Liver (tissue), 9 donors: Measurements from ENCODE around the gene SLC38A2. TPM values are rescaled to one million over a fixed set of nuclear protein-coding genes. Genes with fewer than 3 reads are reported as not detected.

Experiments used
- DNase-seq: peaks from one replicate; pipeline ENCODE4 v3.0.0-alpha.2; 2017; ENCODE audit warnings: low spot score
- H3K27ac ChIP-seq, 2 donors: one replicate each; pipeline ENCODE4 v1.7.0; 2013; ENCODE audit warnings: inconsistent platforms in 2 of 2, low read length in 2 of 2, control low read depth in 1 of 2, low read depth in 1 of 2, mild to moderate bottlenecking in 1 of 2
- H3K27me3 ChIP-seq, 4 donors: one replicate each; pipeline versions ENCODE4 v1.6.1 to v1.7.0; 2013; ENCODE audit warnings: low read length in 3 of 4, inconsistent platforms in 1 of 4, mild to moderate bottlenecking in 1 of 4, moderate library complexity in 1 of 4; ENCODE audit not compliant: control insufficient read depth in 4 of 4, insufficient read depth in 4 of 4
- H3K36me3 ChIP-seq, 4 donors: one replicate each; pipeline versions ENCODE4 v1.6.1 to v1.7.0; 2013; ENCODE audit warnings: low read length in 3 of 4, mild to moderate bottlenecking in 3 of 4, low read depth in 1 of 4, moderate library complexity in 1 of 4; ENCODE audit not compliant: control insufficient read depth in 4 of 4, insufficient read depth in 3 of 4
- H3K4me1 ChIP-seq, 4 donors: one replicate each; pipeline versions ENCODE4 v1.6.1 to v1.7.0; 2013; ENCODE audit warnings: low read length in 3 of 4, mild to moderate bottlenecking in 3 of 4, moderate library complexity in 1 of 4; ENCODE audit not compliant: control insufficient read depth in 4 of 4, insufficient read depth in 4 of 4
- H3K4me3 ChIP-seq, 3 donors: one replicate each; pipeline versions ENCODE4 v1.6.1 to v1.7.0; 2013; ENCODE audit warnings: low read length in 3 of 3, control low read depth in 1 of 3, low read depth in 1 of 3, mild to moderate bottlenecking in 1 of 3
- H3K9ac ChIP-seq, 2 donors: one replicate each; pipeline ENCODE4 v1.7.0; 2013; ENCODE audit warnings: low read length in 2 of 2, mild to moderate bottlenecking in 2 of 2, moderate library complexity in 2 of 2, control low read depth in 1 of 2, low read depth in 1 of 2
- H3K9me3 ChIP-seq, 4 donors: one replicate each; pipeline versions ENCODE4 v1.6.1 to v1.7.0; 2013; ENCODE audit warnings: low read length in 3 of 4; ENCODE audit not compliant: control insufficient read depth in 4 of 4
- CTCF ChIP-seq: fragments of 150-350 bp; IDR thresholded peaks from 2 replicates; pipeline ENCODE4 v1.5.1; 2017; ENCODE audit warnings: improper control_type of control experiment, low read depth, low read length; ENCODE audit not compliant: missing input control
- EGR1 ChIP-seq, 2 donors: IDR thresholded peaks; 2 replicates each; pipeline ENCODE4 v1.6.1; 2016 to 2018; ENCODE audit warnings: antibody characterized with exemption in 2 of 2, low read depth in 2 of 2
- FOXA1 ChIP-seq: IDR thresholded peaks from 2 replicates; pipeline ENCODE4 v1.6.1; 2016; ENCODE audit warnings: antibody characterized with exemption
- HNF4A ChIP-seq, 2 donors: conservative IDR thresholded peaks; 2 replicates each; pipeline ENCODE4 v1.6.1; 2016; ENCODE audit warnings: antibody characterized with exemption in 2 of 2, mild to moderate bottlenecking in 2 of 2
- HNF4G ChIP-seq: IDR thresholded peaks from 2 replicates; pipeline ENCODE4 v1.6.1; 2016; ENCODE audit warnings: antibody characterized with exemption
- MAX ChIP-seq: IDR thresholded peaks from 2 replicates; pipeline ENCODE4 v1.6.1; 2016; ENCODE audit warnings: antibody characterized with exemption
- NR2F2 ChIP-seq: IDR thresholded peaks from 2 replicates; pipeline ENCODE4 v1.6.1; 2016; ENCODE audit warnings: antibody characterized with exemption
- RAD21 ChIP-seq, 2 donors: IDR thresholded peaks; 2 replicates each; pipeline ENCODE4 v1.6.1; 2016; ENCODE audit warnings: antibody characterized with exemption in 2 of 2, mild to moderate bottlenecking in 2 of 2
- REST ChIP-seq: IDR thresholded peaks from 2 replicates; pipeline ENCODE4 v1.6.1; 2016; ENCODE audit warnings: antibody characterized with exemption, mild to moderate bottlenecking
- RXRA ChIP-seq, 2 donors: IDR thresholded peaks; 2 replicates each; pipeline ENCODE4 v1.6.1; 2017 to 2018; ENCODE audit warnings: antibody characterized with exemption in 2 of 2, mild to moderate bottlenecking in 1 of 2
- SP1 ChIP-seq: IDR thresholded peaks from 2 replicates; pipeline ENCODE4 v1.6.1; 2018; ENCODE audit warnings: antibody characterized with exemption, mild to moderate bottlenecking
- TAF1 ChIP-seq: conservative IDR thresholded peaks from 2 replicates; pipeline ENCODE4 v1.6.1; 2016; ENCODE audit warnings: antibody characterized with exemption, mild to moderate bottlenecking
- YY1 ChIP-seq: IDR thresholded peaks from 2 replicates; pipeline ENCODE4 v1.6.1; 2016; ENCODE audit warnings: antibody characterized with exemption, mild to moderate bottlenecking
- ZBTB33 ChIP-seq: IDR thresholded peaks from 2 replicates; pipeline ENCODE4 v1.6.1; 2016; ENCODE audit warnings: antibody characterized with exemption
- whole genome bisulfite sequencing: extraction: QIAGEN DNeasy Blood & Tissue Kit; methylation state at CpG from one replicate; pipeline ENCODE4 v1.1.7; 2013; 5-methylcytosine and 5-hydroxymethylcytosine counted together
- polyA plus RNA-seq, 2 donors: library from polyadenylated mRNA; stranded (reverse) in 1 of 2; unstranded in 1 of 2; fragments of 200-250 nt in 1 of 2; fragments of >200 nt in 1 of 2; fragmentation: Nextera tagmentation in 1 of 2; extraction: Ambion mirVana in 1 of 2; gene quantifications; one replicate each; pipeline versions ENCODE4 v1.2.1 to v1.2.3, GENCODE V29; 2013 to 2015
- total RNA-seq, 2 donors: library from RNA; depleted of rRNA; stranded (reverse); fragments of >200 nt; gene quantifications; one replicate each; pipeline ENCODE4 v1.2.3, GENCODE V29; 2014
- donor health status: healthy.
- donor health status: healthy.
- donor health status: healthy.
- donor health status: healthy.
- donor health status: healthy.

The SLC38A2 gene
- total and polyA plus RNA-seq, 4 donors: 50.6 to 472 (median 97.4) TPM

- Histone ChIP-seq H3K9ac (peak overlapping the region in 1 of 2 donors; percentile 9), H3K4me1 (peaks cover 3 to 26% (median 18%) of the 10 kb centered on the region in 4 donors), H3K27ac (peak overlapping the region; percentile 55 to 68), H3K4me3 (no peak overlapping the region), H3K27me3 (no peaks in the 10 kb centered on the region), H3K36me3 (peaks cover 0 to 4% (median 0%) of the 10 kb centered on the region in 4 donors), H3K9me3 (no peaks in the 10 kb centered on the region)
- no peak for TF ChIP-seq RXRA (IDR thresholded peaks at IDR 0.05)
- no peak for TF ChIP-seq SP1
- TF ChIP-seq NR2F2: no peak
- TF ChIP-seq ZBTB33: no peak
- no peak for TF ChIP-seq FOXA1
- TF ChIP-seq RAD21 (IDR thresholded peaks at IDR 0.05): no peak
- no peak for TF ChIP-seq MAX
- TF ChIP-seq CTCF: no peak
- TF ChIP-seq REST: no peak
- no peak for DNase-seq
- 74% methylated on average over 4 of the region's 4 CpGs for WGBS
These were observed 18.3 kb upstream of the SLC38A2 start for GRCh38 chr12:46390881-46391280.

GRCh38 chr12:46390304-46390703, 17.7 kb upstream of the SLC38A2 start:
- 36% methylated on average over 1 of the region's 1 CpG for WGBS
- peak overlapping the region in 1 of 2 donors; percentile 9 for H3K9ac ChIP-seq
- H3K27ac ChIP-seq: peak overlapping the region; percentile 55 to 68
- H3K27me3 ChIP-seq: no peaks in the 10 kb centered on the region
- H3K9me3 ChIP-seq: no peaks in the 10 kb centered on the region
- H3K4me1 ChIP-seq: peaks cover 6 to 32% (median 24%) of the 10 kb centered on the region in 4 donors
- TF ChIP-seq YY1: peak; percentile 38
- no peak for TF ChIP-seq CTCF
- TF ChIP-seq RAD21 (IDR thresholded peaks at IDR 0.05): peak in 1 of 2 donors; percentile 45
- peak; percentile 69 for TF ChIP-seq SP1
- TF ChIP-seq ZBTB33: peak; percentile 22
- TF ChIP-seq HNF4G: peak; percentile 69
- TF ChIP-seq TAF1: no peak
- TF ChIP-seq EGR1 (IDR thresholded peaks at IDR 0.05; ENCODE audit: low read depth in 2 of 2): no peak
- TF ChIP-seq HNF4A (conservative IDR thresholded peaks at IDR 0.05): peak; percentile 82 to 83
- peak in 1 of 2 donors; percentile 21 for TF ChIP-seq RXRA (IDR thresholded peaks at IDR 0.05)
- peak overlapping the region in 2 of 3 donors; percentile 24 to 54 for H3K4me3 ChIP-seq
- H3K36me3 ChIP-seq: peaks cover 0 to 4% (median 0%) of the 10 kb centered on the region in 4 donors
- DNase-seq: no peak
